ENCODE data around the gene PDCD6IP.
"Not testable (repeated sequence)": the region's sequence is repeated elsewhere in the genome, so short reads cannot be mapped to it uniquely, and the experiment has no call there.

The PDCD6IP gene

DNA sequence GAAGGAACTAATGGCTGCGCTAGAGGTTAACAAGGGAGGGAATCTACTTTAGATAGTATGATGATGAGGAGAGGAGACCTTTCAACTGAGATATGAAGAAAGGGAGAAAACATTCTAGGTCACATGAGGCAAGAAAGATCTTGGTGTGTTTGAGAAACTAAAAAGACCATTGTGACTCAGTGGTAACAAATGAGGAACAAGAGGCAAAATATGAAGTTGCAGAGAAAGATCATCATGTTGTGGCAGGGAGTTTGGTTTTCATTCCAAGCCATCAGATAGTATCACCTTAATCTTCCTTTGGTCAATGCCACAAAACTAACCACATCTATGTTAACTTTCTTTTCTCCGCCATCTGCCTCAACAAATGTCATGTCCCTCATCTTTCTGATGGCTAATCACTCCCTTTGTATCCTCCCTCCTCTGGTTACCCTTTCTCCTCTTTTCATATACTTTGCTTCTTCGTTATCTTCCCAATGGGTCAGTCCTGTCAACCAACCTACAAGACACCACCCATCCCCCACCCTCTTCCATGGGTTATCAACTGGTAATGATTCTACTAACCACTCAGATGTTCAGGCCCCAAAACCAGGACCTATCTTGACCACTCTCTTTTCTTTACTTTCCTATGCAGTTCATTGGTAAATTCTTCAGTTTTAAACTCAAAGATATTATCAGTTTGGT, 2.4 kb upstream of the PDCD6IP start:
- DNase-seq, result no peak

DNA sequence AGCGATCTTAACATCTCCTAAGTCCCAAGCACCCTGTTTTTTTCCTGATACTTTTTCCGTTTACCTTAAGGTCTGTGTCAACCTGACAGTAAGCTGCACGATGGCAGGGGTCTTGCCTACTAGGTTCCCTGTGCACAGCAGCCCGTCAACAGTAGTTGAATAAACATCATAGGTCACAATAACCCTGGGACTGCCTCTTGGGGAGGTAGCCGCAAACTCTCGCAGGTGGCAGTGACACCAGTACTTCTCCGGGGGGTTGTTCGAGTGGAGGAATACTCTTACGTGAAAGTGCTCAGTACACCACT, 365 bp upstream of the PDCD6IP start:
- no peak for DNase-seq

DNA sequence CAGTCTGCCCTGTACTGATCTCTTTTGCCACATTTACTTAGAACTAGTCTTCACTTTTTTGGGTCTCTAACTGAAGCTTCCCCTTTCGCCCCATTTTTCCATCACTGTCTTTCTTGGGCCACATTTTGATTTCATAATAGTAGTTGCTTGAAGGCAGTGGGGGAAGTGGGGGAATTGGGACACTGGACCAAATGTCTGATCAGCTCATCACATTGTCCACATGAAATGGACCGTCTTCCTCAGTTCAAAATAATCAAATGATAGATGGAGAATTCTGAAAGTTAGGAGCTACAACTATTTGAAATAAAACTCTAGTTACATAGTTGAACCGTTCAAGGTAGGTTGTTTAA, 747 bp downstream of the PDCD6IP start:
- no peak for DNase-seq

DNA sequence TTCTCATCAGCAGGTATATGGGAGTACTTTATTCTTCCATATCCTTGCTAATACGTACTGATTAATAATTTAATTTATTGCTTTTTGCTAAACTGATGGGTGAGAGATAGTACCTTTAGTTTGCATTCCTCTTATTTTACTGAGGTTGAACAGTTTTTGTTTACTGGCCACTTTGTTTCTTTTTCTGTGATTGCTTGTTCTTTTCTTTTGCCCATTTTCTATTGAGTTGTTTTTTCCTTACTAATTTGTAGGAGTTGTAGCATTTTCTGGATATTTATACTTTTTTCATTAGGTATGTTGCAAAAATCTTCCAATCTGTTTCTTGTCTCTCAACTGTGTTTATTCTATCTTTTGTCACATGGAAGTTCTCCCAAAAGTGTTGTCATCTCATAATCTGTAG, 4.8 kb downstream of the PDCD6IP start:
- DNase-seq, result no peak

- no peak for DNase-seq
These were observed 5.6 kb downstream of the PDCD6IP start for GRCh38 chr3:33803894-33804526.

DNA sequence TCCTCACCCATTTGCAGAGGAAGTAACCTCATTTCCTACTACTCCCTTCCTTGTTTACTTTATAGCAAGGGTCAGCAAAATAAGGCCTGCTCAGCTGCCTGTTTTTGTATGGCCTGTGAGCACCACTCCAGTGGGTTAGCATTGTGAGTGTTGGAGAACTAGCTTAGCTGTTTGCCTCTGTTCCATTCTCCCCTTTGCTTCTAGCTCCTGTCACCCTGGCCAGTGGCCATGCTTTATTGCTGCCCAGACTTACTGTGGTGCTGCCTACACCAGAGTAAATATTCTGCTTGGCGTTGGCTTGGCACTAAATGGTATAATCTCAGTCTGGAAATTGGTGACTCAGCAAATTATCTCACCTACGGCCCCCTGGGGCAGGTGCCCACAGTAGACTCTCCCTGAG, 8.8 kb downstream of the PDCD6IP start:
- no peak for DNase-seq

DNA sequence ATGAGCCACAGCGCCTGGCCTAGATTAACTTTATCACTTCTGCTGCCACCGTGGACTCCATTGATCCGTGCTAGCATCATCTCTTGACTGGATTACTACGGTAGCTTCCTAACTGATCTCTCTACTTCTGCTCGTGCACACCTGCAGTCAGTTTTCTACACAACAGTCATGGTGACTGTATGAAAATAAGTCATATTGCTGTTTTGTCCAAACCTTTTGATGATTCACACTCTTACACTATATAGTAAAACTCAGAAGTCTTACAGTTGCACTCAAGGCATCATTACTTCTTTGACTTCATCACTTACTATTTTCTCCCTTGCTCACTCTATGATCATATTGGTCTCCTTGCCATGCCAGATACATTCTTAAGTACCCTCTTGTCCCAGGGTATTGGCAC, 10.1 kb downstream of the PDCD6IP start:
- no peak for DNase-seq

- DNase-seq, result no peak
These were observed 12.1 kb downstream of the PDCD6IP start for GRCh38 chr3:33810545-33810944.

DNA sequence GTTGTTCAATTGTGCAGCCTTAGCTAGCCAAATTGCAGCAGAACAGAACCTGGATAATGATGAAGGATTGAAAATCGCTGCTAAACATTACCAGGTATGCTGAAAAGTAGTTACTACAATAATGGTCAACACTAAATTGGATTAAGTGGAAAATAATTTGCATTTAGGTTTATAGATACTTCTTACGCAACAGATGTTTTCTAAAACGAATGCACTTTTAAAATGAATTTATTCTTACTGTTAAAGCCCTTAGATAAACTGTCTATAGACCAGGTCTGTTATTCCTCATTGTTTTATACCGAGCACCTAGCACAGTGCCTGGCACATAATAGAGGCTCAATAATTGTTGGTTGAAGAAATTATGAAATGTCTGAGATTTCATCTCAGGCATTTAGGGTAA, 23.6 kb downstream of the PDCD6IP start:
- DNase-seq, result no peak

GRCh38 chr3:33823821-33824220, 25.4 kb downstream of the PDCD6IP start:
- no peak for DNase-seq

DNA sequence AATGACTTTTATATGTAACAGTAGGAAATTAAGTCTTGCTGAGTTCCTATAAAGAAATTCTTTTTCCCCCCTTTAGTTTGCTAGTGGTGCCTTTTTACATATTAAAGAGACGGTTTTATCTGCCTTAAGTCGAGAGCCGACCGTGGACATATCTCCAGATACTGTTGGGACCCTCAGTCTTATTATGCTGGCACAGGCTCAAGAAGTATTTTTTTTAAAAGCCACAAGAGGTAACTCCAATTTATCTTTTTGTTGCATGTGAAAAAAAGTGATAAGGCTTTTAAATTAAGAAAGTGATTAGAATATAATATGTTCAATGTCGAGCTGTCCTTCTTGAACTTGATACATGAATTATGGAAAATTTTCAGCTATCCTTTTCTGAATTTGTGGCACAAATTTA, 26.7 kb downstream of the PDCD6IP start:
- no peak for DNase-seq

GRCh38 chr3:33826206-33826605, 27.8 kb downstream of the PDCD6IP start:
- no peak for DNase-seq

- DNase-seq, result no peak
These were observed 28.3 kb downstream of the PDCD6IP start for GRCh38 chr3:33826688-33827087.

GRCh38 chr3:33829720-33830119, 31.3 kb downstream of the PDCD6IP start:
- DNase-seq, result no peak

DNA sequence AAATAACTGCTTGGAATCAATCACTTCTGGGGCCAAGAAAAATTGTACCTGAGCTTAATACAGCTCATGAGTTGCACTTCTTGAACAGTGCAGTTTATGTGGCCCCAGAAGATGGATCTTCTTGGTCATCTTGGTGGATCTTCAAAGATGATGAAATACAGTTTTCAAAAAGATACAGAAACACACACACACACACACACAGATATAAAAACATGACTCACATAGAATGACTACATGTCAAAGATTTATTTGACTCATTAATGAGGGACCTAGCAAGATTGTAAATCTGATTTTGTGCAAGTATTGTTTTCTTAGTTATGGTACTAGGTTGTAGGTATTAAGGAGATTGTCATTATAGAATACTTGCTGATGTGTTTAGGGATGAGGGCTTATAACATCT, 32.6 kb downstream of the PDCD6IP start:
- DNase-seq, result no peak

DNA sequence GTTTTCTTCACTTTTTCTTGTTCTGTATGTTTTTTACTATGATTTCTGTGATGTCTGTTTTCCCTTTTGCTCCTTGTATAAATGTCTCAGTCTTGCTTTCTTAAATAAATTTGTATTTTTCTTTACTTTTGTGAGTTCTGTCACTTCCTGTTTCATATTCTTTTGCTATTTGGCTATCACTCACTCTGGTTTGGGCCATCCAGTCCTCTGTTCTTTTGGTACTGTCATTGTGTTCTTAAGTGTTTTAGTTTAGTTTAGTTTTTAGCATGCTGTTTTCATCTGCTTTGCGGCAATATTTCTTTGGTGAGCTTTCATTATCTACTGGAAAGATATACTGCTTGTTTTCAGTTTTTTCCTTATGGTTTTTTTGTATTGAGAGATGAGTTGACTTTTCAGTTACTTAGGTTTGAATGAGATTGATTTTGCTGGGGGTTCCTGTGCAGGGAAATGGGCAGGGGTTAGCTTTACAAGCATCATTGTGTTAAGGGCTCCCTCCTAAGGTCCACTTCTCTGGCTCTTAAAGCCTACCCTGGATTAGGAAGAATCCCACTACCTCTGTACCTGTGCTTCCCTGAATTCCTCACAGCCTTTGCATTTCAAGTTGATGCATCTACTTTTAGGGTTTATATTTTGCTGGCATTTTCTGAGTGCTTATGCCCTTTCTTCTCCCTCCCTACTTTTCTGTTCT, 35.1 kb downstream of the PDCD6IP start:
- no peak for DNase-seq

DNA sequence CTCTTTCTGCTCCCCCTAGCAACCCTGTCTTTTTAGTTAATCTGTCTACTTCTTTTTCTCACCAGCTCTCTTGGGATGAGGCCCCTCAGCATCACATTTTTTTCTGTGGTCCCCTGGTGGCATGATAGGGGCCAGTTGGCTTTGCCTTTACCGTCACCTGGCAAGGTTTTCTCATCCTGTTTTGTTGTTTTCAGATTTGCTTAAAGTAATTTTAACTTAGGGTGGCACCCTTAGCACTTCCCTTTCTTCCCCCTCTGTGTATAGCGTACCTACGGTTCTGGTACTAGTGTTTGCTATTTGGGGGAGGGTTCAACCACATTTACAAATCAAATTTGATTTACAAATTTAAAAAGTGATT, 35.6 kb downstream of the PDCD6IP start:
- no peak for DNase-seq

- DNase-seq, result not testable (repeated sequence)
These were observed 38.8 kb downstream of the PDCD6IP start for GRCh38 chr3:33837182-33837581.

DNA sequence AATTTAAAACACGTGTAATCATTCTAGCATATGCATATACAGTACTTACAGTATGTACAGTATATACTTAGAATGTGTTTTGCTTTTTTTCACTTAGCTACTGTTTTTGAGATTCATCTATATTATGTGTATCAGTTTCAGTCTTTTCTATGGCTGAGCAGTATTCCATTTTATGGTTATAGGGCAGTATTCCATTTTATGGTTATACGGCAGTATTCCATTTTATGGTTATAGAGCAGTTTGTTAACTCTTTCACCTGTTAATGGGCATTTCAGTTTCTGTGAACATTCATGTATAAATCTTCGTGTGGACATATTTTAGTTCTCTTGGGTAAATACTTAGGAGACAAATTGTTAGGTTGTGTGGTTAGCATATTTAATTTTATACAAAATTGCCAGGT, 40.9 kb downstream of the PDCD6IP start:
- no peak for DNase-seq

DNA sequence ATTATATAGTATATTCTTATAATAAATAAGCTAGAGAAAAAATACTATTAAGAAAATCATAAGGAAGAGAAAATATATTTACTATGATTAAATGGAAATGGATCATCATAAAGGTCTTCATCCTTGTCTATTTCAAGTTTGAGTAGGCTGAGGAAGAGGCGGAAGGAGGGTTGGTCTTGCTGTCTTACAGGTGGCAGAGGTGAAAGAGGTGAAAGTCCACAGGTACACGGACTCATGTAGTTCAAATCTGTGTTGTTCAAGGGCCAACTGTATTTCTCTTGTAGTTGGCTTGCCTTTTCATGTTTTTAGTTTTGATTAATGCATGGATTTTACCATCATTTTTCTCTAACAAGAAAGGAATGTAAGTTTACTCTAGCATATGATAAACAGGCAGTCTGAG, 41.7 kb downstream of the PDCD6IP start:
- DNase-seq, result no peak

DNA sequence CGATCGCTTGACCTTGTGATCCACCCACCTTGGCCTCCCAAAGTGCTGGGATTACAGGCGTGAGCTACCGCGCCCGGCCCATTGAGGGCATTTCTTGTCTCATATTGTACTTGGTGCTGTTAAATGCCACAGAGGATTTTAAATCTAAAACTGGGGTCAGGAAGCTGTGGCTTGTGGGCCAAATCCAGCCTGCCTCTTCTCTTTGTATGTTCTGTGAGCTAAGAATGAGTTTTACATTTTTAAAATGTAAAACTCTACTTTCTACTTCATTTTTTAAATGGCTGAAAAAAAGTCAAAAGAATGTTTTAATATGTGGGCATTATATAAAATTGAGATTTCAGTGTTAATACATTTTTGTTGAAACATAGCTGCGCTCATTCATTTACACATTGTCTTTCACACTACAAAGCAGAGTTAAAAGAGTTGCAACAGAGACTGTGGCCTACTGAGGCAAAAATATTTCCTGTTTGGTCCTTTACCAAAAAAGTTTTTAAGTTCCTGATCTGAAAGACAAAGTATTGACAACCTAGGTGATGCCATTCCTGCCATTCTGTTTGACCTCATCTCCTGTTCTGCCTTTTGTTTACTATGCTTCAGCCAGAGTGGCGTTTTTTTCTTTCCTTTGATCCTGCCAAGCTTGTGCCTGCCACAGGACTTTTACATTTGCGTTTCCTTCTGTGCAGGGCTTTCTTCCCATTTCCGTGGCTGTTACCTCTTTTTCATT, 50.4 kb downstream of the PDCD6IP start:
- DNase-seq, result no peak

- not testable (repeated sequence) for DNase-seq
These were observed 52.2 kb downstream of the PDCD6IP start for GRCh38 chr3:33850599-33850998.

GRCh38 chr3:33855407-33855806, 57.0 kb downstream of the PDCD6IP start:
- DNase-seq, result not testable (repeated sequence)

GRCh38 chr3:33855884-33856546, 57.6 kb downstream of the PDCD6IP start:
- DNase-seq, result no peak

Measured in activated CD8-positive, alpha-beta memory T cell treated with anti-CD3 and anti-CD28 coated beads for 24 hours (primary cell).